Measurements from ENCODE around the gene COQ8A. TPM values are rescaled to one million over a fixed set of nuclear protein-coding genes. Genes with fewer than 3 reads are reported as not detected.

The COQ8A gene
- total RNA-seq, 2 donors from 2014 or later, result 61.8 to 66.1 TPM

GRCh38 chr1:226943156-226943555 is 3.1 kb downstream of the COQ8A start:
- no peaks in the 10 kb centered on the region for H3K27me3 ChIP-seq (replicated peaks; ENCODE audit: insufficient read depth)
- TF ChIP-seq POLR2AphosphoS5 (IDR thresholded peaks at IDR 0.05) (no peak), CTCF (IDR thresholded peaks at IDR 0.05) (no peak), POLR2A (IDR thresholded peaks at IDR 0.05) (no peak)
- H3K36me3 ChIP-seq, result no peaks in the 10 kb centered on the region
- no peak for DNase-seq (ENCODE audit: low spot score)
- H3K9me3 ChIP-seq, result no peaks in the 10 kb centered on the region
- H3K27ac ChIP-seq, result no peak overlapping the region
- intact Hi-C loops (cut with DNase I), result loop anchor here (5.0 to 10.0 kb wide), 2 partner anchors 44 to 372 kb away; partner anchors contain the start of gene CDC42BPA
- peaks cover 8% of the 10 kb centered on the region for H3K4me1 ChIP-seq (replicated peaks)
- 62% methylated on average over 5 of the region's 5 CpGs for WGBS
- no peak overlapping the region for H3K4me3 ChIP-seq

- H3K27me3 ChIP-seq (replicated peaks; ENCODE audit: insufficient read depth), result no peaks in the 10 kb centered on the region
- no peak overlapping the region for H3K27ac ChIP-seq
- no peaks in the 10 kb centered on the region for H3K9me3 ChIP-seq
- no peak for DNase-seq (ENCODE audit: low spot score)
- intact Hi-C loops (cut with DNase I), result loop anchor here (5.0 to 10.0 kb wide), 2 partner anchors 43 to 371 kb away; partner anchors contain the start of gene CDC42BPA
- 94% methylated on average over 2 of the region's 2 CpGs for WGBS
- TF ChIP-seq POLR2A (IDR thresholded peaks at IDR 0.05) (no peak), POLR2AphosphoS5 (IDR thresholded peaks at IDR 0.05) (no peak), CTCF (IDR thresholded peaks at IDR 0.05) (no peak)
- H3K4me3 ChIP-seq, result no peak overlapping the region
- H3K4me1 ChIP-seq (replicated peaks), result peaks cover 5% of the 10 kb centered on the region
- H3K36me3 ChIP-seq, result no peaks in the 10 kb centered on the region
Measured at GRCh38 chr1:226943927-226944326, 3.8 kb downstream of the COQ8A start.

- Histone ChIP-seq H3K4me1 (replicated peaks) (peaks cover 5% of the 10 kb centered on the region), H3K27ac (peak overlapping the region; percentile 41 to 43), H3K4me3 (no peak overlapping the region), H3K27me3 (replicated peaks; ENCODE audit: insufficient read depth) (no peaks in the 10 kb centered on the region), H3K9me3 (no peaks in the 10 kb centered on the region), H3K36me3 (no peaks in the 10 kb centered on the region)
- DNase-seq (ENCODE audit: low spot score), result peak; percentile 22
- TF ChIP-seq POLR2A (IDR thresholded peaks at IDR 0.05), result no peak
- peak; percentile 31 for TF ChIP-seq POLR2AphosphoS5 (IDR thresholded peaks at IDR 0.05)
- intact Hi-C loops (cut with DNase I), result loop anchor here (10.0 kb wide), 1 partner anchor 370 kb away; the partner anchor contains the start of gene CDC42BPA
- 49% methylated on average over 19 of the region's 19 CpGs for WGBS
Measured at GRCh38 chr1:226945106-226945857, 5.2 kb downstream of the COQ8A start.

GRCh38 chr1:226945858-226946245 is 5.8 kb downstream of the COQ8A start:
- DNase-seq (ENCODE audit: low spot score), result no peak
- Histone ChIP-seq H3K27ac (peak overlapping the region in 1 of 2 donors; percentile 43), H3K4me1 (replicated peaks) (peaks cover 2% of the 10 kb centered on the region), H3K27me3 (replicated peaks; ENCODE audit: insufficient read depth) (no peaks in the 10 kb centered on the region), H3K36me3 (no peaks in the 10 kb centered on the region), H3K4me3 (no peak overlapping the region), H3K9me3 (no peaks in the 10 kb centered on the region)
- intact Hi-C loops (cut with DNase I), result loop anchor here (10.0 kb wide), 1 partner anchor 369 kb away; the partner anchor contains the start of gene CDC42BPA
- 63% methylated on average over 8 of the region's 8 CpGs for WGBS
- TF ChIP-seq CTCF (IDR thresholded peaks at IDR 0.05) (no peak), POLR2A (IDR thresholded peaks at IDR 0.05) (no peak), POLR2AphosphoS5 (IDR thresholded peaks at IDR 0.05) (no peak)

GRCh38 chr1:226946285-226946684 is 6.2 kb downstream of the COQ8A start:
- Histone ChIP-seq H3K9me3 (no peaks in the 10 kb centered on the region), H3K27ac (no peak overlapping the region), H3K4me3 (no peak overlapping the region), H3K36me3 (no peaks in the 10 kb centered on the region), H3K4me1 (replicated peaks) (no peaks in the 10 kb centered on the region), H3K27me3 (replicated peaks; ENCODE audit: insufficient read depth) (no peaks in the 10 kb centered on the region)
- DNase-seq (ENCODE audit: low spot score), result no peak
- intact Hi-C loops (cut with DNase I), result loop anchor here (10.0 kb wide), 1 partner anchor 369 kb away; the partner anchor contains the start of gene CDC42BPA
- TF ChIP-seq POLR2A (IDR thresholded peaks at IDR 0.05) (no peak), CTCF (IDR thresholded peaks at IDR 0.05) (no peak)
- WGBS, result 84% methylated on average over 9 of the region's 9 CpGs

Measured in prostate gland (tissue), 2 donors.